WERI-Rb-1 (cell line): ENCODE results near the gene ZDHHC19.
A peak's percentile ranks its signal among the peaks of the same experiment; 100 is the strongest.
"Not testable (repeated sequence)": the region's sequence is repeated elsewhere in the genome, so short reads cannot be mapped to it uniquely, and the experiment has no call there.

Source experiments
- DNase-seq: peaks from one replicate; pipeline ENCODE4 v3.0.0-alpha.2; 2020
- H3K27ac ChIP-seq: fragments of 250-450 bp; sonication (Bioruptor Pico); 2 replicates; pipeline ENCODE4 v1.5.1; 2020; ENCODE audit warnings: mild to moderate bottlenecking, moderate library complexity
- H3K27me3 ChIP-seq: fragments of 250-450 bp; sonication (Bioruptor Pico); 2 replicates; pipeline ENCODE4 v1.5.1; 2021; ENCODE audit warnings: mild to moderate bottlenecking, low read depth, moderate library complexity; ENCODE audit not compliant: insufficient read depth, severe bottlenecking
- H3K36me3 ChIP-seq: fragments of 250-450 bp; sonication (Bioruptor Pico); 2 replicates; pipeline ENCODE4 v1.5.1; 2020; ENCODE audit warnings: mild to moderate bottlenecking, moderate library complexity
- H3K4me3 ChIP-seq: 2 replicates; pipeline ENCODE4 v1.5.1; 2011; ENCODE audit warnings: low read depth, mild to moderate bottlenecking, control low read depth, low read length
- H3K9me3 ChIP-seq: fragments of 250-450 bp; sonication (Bioruptor Pico); 2 replicates; pipeline ENCODE4 v1.5.1; 2021; ENCODE audit warnings: mild to moderate bottlenecking, moderate library complexity; ENCODE audit not compliant: severe bottlenecking
- TF ChIP-seq, protein P1 (sequence below): IDR thresholded peaks from 2 replicates; pipeline ENCODE4 v1.5.1; 2011; ENCODE audit warnings: low read depth, mild to moderate bottlenecking, control low read depth, inconsistent platforms, low read length

The ZDHHC19 gene

DNA sequence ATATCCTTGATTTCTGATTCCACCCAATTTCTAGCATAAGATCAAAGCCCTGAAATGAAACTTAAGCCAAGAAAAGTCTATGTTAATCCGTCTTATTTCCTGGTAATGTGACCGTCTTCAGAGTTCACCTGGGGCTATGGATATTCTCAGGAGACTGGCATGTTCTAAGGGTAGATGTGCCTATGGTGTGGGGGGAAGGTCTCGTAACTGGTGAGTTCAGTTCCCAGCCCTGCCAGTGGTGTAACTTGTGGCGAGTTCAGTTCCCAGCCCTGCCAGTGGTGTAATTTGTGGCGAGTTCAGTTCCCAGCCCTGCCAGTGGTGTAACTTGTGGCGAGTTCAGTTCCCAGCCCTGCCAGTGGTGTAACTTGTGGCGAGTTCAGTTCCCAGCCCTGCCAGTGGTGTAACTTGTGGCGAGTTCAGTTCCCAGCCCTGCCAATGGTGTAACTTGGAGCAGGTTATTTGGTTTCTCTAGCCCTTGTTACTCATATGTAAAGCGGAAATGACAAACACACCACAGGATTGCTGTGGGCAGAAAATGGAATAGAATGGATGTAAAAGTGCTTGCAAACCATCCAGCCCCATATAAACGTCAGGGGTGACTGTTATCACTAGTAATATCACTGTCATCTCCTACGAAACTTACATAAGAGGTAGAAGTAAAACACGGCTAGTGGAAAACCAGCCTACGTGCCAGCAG is 35.6 kb upstream of the ZDHHC19 start:
- TF ChIP-seq, protein P1, sequence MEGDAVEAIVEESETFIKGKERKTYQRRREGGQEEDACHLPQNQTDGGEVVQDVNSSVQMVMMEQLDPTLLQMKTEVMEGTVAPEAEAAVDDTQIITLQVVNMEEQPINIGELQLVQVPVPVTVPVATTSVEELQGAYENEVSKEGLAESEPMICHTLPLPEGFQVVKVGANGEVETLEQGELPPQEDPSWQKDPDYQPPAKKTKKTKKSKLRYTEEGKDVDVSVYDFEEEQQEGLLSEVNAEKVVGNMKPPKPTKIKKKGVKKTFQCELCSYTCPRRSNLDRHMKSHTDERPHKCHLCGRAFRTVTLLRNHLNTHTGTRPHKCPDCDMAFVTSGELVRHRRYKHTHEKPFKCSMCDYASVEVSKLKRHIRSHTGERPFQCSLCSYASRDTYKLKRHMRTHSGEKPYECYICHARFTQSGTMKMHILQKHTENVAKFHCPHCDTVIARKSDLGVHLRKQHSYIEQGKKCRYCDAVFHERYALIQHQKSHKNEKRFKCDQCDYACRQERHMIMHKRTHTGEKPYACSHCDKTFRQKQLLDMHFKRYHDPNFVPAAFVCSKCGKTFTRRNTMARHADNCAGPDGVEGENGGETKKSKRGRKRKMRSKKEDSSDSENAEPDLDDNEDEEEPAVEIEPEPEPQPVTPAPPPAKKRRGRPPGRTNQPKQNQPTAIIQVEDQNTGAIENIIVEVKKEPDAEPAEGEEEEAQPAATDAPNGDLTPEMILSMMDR: no peak
- H3K27me3 ChIP-seq: no peaks in the 10 kb centered on the region
- H3K27ac ChIP-seq: no peak overlapping the region
- H3K36me3 ChIP-seq: no peaks in the 10 kb centered on the region; the same call in 1 of the 2 replicates
- no peak overlapping the region for H3K4me3 ChIP-seq
- H3K9me3 ChIP-seq: no peaks in the 10 kb centered on the region
- no peak for DNase-seq

DNA sequence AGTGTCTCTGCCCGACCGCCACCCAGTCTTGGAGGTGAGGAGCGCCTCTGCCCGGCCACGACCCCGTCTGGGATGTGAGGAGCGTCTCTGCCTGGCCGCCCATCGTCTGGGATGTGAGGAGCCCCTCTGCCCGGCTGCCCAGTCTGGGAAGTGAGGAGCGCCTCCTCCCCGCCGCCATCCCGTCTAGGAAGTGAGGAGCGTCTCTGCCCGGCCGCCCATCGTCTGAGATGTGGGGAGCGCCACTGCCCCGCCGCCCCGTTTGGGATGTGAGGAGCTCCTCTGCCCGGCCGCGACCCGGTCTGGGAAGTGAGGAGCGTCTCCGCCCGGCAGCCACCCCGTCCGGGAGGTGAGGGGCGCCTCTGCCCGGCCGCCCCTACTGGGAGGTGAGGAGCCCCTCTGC is 33.0 kb upstream of the ZDHHC19 start:
- H3K27me3 ChIP-seq, DNase-seq, H3K27ac ChIP-seq, H3K4me3 ChIP-seq, H3K36me3 ChIP-seq, H3K9me3 ChIP-seq: not testable (repeated sequence)

DNA sequence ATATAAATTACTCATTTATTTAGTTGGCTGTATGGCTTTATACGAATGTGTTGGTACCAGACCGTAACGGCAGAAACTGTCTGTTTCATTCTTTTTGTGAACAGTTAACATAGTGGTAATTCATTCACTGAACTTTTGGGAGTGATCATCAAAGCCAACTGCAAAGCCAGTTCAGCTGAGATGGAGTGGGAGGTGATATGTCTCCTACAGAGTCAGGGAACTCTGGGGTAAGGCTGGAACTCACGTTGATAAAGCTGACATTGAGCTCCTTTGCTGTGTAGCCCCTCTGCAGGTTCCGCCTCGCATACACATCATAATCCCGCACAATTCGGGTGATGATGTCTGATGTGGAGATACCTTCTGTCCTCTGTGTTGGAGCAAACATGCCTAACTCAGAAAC is 30.5 kb upstream of the ZDHHC19 start:
- H3K27me3 ChIP-seq: no peaks in the 10 kb centered on the region
- no peaks in the 10 kb centered on the region; the same call in 1 of the 2 replicates for H3K36me3 ChIP-seq
- no peak overlapping the region for H3K27ac ChIP-seq
- TF ChIP-seq, protein P1: no peak
- no peak overlapping the region for H3K4me3 ChIP-seq
- DNase-seq: no peak
- no peaks in the 10 kb centered on the region for H3K9me3 ChIP-seq

DNA sequence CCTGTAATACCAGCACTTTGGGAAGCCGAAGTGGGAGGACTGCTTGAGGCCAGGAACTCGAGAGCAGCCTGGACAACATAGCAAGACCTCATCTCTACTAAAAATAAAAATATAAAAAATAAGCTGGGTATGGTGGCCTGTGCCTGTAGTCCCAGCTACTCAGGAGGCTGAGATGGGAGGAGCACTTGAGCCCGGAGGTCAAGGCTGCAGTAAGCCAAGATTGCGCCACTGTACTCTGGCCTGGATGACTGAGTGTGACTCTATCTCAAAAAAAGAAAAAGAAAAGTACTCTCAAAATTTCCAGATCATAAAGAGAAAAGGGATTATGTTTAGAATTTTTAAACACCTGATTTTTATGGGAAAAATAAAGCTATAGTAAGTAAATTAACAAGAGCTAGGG is 29.2 kb upstream of the ZDHHC19 start:
- Histone ChIP-seq H3K27me3 (no peaks in the 10 kb centered on the region), H3K4me3 (no peak overlapping the region), H3K9me3 (no peaks in the 10 kb centered on the region), H3K27ac (no peak overlapping the region), H3K36me3 (no peaks in the 10 kb centered on the region; the same call in 1 of the 2 replicates)
- TF ChIP-seq, protein P1: no peak
- no peak for DNase-seq

DNA sequence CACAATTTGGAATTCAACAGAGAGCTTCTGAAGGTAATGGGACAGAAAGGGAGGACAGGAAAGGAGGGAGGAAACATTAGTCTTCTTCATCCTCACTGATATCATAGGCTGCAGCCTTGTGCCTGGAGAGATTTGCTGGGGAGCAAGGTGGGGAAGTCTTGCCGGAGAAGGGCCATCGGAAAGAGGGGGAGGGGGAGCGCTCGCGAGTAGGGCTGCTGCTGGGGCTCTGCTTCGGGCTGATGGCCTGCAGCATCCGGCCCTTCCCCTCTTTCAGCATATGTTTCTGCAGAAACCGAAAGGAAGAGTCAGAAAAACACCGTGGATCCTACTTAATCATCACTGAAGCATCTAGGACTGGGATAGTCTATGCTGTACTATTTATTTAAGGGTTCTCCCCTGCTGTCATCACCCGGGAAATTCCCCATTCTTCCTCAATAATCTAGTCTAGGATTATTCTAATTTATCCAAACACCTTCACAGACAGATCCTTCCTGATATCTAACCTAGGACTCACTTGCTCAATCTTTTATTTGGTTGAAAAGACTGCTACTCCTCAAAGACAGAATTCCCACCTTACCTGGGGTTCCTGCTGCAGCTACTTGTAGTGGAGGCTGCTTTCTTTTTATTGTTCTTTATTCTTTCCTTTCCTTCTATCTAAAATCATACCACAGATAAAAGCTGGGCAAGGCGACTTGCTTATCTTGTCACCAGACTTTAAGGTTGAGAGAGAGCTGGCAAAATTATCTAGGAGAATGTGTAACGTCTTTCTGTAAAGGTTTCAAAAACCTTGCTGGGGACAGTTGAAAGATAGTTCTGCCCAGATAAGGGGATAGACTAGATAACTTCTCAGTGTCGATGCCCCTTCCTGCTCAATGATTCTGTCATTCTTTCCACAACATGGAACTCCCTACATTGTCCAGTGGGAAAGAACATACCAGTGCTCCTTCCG is 27.7 kb upstream of the ZDHHC19 start:
- TF ChIP-seq, protein P1: no peak
- no peaks in the 10 kb centered on the region; the same call in 1 of the 2 replicates for H3K36me3 ChIP-seq
- H3K9me3 ChIP-seq: no peaks in the 10 kb centered on the region
- DNase-seq: no peak
- H3K27ac ChIP-seq: no peak overlapping the region
- H3K4me3 ChIP-seq: no peak overlapping the region
- H3K27me3 ChIP-seq: no peaks in the 10 kb centered on the region

DNA sequence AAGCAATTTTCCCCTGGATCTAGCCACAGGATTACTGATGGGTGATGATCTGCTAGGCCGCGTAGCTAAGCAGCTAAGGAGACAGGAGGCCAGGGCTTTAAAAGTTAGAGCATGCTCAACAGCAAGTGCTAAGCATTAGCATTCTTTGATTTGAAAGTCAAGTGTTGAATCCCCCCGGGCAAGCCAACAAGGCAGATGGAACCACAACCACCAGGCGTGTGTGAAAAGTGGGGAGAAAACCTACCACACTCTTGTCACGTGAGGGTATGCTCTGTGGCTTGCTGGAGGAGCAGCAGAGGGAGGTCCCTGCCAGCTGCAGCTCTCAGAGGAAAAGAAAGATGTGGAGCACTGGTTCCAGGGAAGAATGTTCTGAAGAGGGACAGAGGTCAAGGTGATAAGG is 26.0 kb upstream of the ZDHHC19 start:
- Histone ChIP-seq H3K27me3 (no peaks in the 10 kb centered on the region), H3K4me3 (no peak overlapping the region), H3K9me3 (no peaks in the 10 kb centered on the region), H3K27ac (no peak overlapping the region), H3K36me3 (no peaks in the 10 kb centered on the region; the same call in 1 of the 2 replicates)
- peak; percentile 32 for DNase-seq
- TF ChIP-seq, protein P1: no peak
